Fibroblast of lung (primary cell): ENCODE measurements around the gene FAM13C. TPM values are rescaled to one million over a fixed set of nuclear protein-coding genes. Genes with fewer than 3 reads are reported as not detected.
"Not testable (repeated sequence)": the region's sequence is repeated elsewhere in the genome, so short reads cannot be mapped to it uniquely, and the experiment has no call there.

Source experiments
- DNase-seq, 2 donors: peaks; one replicate each; pipeline versions ENCODE4 v3.0.0 to v3.0.0-alpha.2; 2010; ENCODE audit warnings: low read depth in 2 of 2
- H2AFZ ChIP-seq: 2 replicates; pipeline ENCODE4 v1.5.1; 2012; ENCODE audit warnings: low read length, control low read depth, inconsistent platforms
- H3K27ac ChIP-seq: 2 replicates; pipeline ENCODE4 v1.5.1; 2011; ENCODE audit warnings: low read length, control low read depth; ENCODE audit not compliant: insufficient read depth
- H3K27me3 ChIP-seq: 2 replicates; pipeline ENCODE4 v1.5.1; 2011; ENCODE audit warnings: mild to moderate bottlenecking, low read length; ENCODE audit not compliant: control insufficient read depth, insufficient read depth
- H3K36me3 ChIP-seq: 2 replicates; pipeline ENCODE4 v1.5.1; 2011; ENCODE audit warnings: low read length; ENCODE audit not compliant: control insufficient read depth, insufficient read depth
- H3K4me1 ChIP-seq: 2 replicates; pipeline ENCODE4 v1.5.1; 2011; ENCODE audit warnings: low read length; ENCODE audit not compliant: control insufficient read depth, insufficient read depth; ENCODE audit errors: extremely low read depth
- H3K4me2 ChIP-seq: 2 replicates; pipeline ENCODE4 v1.5.1; 2011; ENCODE audit warnings: low read length, control low read depth; ENCODE audit not compliant: insufficient read depth; ENCODE audit errors: extremely low read depth
- H3K4me3 ChIP-seq, 4 experiments: fragments of 200-600 bp in 1 of 4; sonication (generic) in 1 of 4; replicated peaks in 1 of 4; 2 replicates each; pipeline ENCODE4 v1.5.1; 2011 to 2016; ENCODE audit warnings: low read length in 4 of 4, low read depth in 3 of 4, mild to moderate bottlenecking in 3 of 4, control low read depth in 2 of 4, inconsistent platforms in 1 of 4, mixed read lengths in 1 of 4; ENCODE audit not compliant: insufficient read depth in 1 of 4; ENCODE audit errors: control extremely low read depth in 1 of 4
- H3K79me2 ChIP-seq: 2 replicates; pipeline ENCODE4 v1.5.1; 2012; ENCODE audit warnings: mild to moderate bottlenecking, low read length, inconsistent platforms; ENCODE audit not compliant: control insufficient read depth, insufficient read depth
- H3K9ac ChIP-seq: 2 replicates; pipeline ENCODE4 v1.5.1; 2011; ENCODE audit warnings: mild to moderate bottlenecking, low read length, control low read depth; ENCODE audit not compliant: insufficient read depth
- H3K9me3 ChIP-seq: 2 replicates; pipeline ENCODE4 v1.5.1; 2012; ENCODE audit warnings: low read depth, low read length; ENCODE audit not compliant: control insufficient read depth, insufficient read depth
- H4K20me1 ChIP-seq: 2 replicates; pipeline ENCODE4 v1.5.1; 2011; ENCODE audit warnings: low read length; ENCODE audit not compliant: control insufficient read depth, insufficient read depth; ENCODE audit errors: extremely low read depth
- EZH2 ChIP-seq: IDR thresholded peaks from 2 replicates; pipeline ENCODE4 v1.5.1; 2012; ENCODE audit warnings: low read length, control low read depth, mild to moderate bottlenecking; ENCODE audit errors: missing control alignments
- polyA plus RNA-seq, 2 donors: library from polyadenylated mRNA; depleted of rRNA in 1 of 2; stranded (reverse) in 1 of 2; unstranded in 1 of 2; fragments of >200 nt; gene quantifications; 2 replicates each; pipeline ENCODE4 v1.2.1, GENCODE V29; 2011 to 2012; ENCODE audit warnings: missing spikeins in 1 of 2
- total RNA-seq: library from RNA; depleted of rRNA; stranded (reverse); fragments of >200 nt; gene quantifications from 2 replicates; pipeline ENCODE4 v1.2.1, GENCODE V29; 2014
- TF ChIP-seq, protein P1 (sequence below), 2 donors: IDR thresholded peaks in 1 of 2; conservative IDR thresholded peaks in 1 of 2; 1 replicate in 1 of 2; 2 replicates in 1 of 2; pipeline ENCODE4 v1.5.1; 2011 to 2012; ENCODE audit warnings: low read length in 2 of 2, control low read depth in 1 of 2, inconsistent platforms in 1 of 2, low read depth in 1 of 2, mild to moderate bottlenecking in 1 of 2

Gene FAM13C
- total and polyA plus RNA-seq, 2 donors (not counting 1 experiment from before 2014, with no cell fraction given) = 2.8 to 5.9 TPM

DNA sequence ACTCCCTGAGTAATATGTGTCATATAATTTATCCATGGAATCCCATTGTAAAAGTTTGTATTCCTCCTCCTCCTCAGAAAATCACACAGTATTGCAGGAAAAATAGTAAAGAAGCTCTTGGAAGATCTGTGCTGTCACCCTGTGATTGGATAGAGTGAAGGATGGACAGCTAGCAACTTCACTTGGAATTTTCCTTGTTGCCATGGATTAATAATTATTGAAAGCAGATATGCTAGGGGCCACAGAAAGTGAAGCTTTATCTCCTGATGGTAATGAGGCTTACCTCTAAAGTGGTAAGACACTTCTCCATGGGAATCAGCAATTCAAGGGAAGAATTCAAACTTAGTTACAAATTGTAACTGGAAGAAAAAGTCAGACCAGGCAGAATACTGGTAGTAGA is 137.1 kb downstream of the FAM13C start:
- DNase-seq = no peak
- Histone ChIP-seq H2AFZ (no peak overlapping the region), H3K4me1 (no peaks in the 10 kb centered on the region), H4K20me1 (no peaks in the 10 kb centered on the region), H3K36me3 (no peaks in the 10 kb centered on the region), H3K4me3 (no peak overlapping the region), H3K9me3 (no peaks in the 10 kb centered on the region), H3K4me2 (no peak overlapping the region), H3K79me2 (no peaks in the 10 kb centered on the region), H3K9ac (no peak overlapping the region), H3K27me3 (no peaks in the 10 kb centered on the region), H3K27ac (no peak overlapping the region)
- TF ChIP-seq EZH2 = no peak
- TF ChIP-seq, protein P1, sequence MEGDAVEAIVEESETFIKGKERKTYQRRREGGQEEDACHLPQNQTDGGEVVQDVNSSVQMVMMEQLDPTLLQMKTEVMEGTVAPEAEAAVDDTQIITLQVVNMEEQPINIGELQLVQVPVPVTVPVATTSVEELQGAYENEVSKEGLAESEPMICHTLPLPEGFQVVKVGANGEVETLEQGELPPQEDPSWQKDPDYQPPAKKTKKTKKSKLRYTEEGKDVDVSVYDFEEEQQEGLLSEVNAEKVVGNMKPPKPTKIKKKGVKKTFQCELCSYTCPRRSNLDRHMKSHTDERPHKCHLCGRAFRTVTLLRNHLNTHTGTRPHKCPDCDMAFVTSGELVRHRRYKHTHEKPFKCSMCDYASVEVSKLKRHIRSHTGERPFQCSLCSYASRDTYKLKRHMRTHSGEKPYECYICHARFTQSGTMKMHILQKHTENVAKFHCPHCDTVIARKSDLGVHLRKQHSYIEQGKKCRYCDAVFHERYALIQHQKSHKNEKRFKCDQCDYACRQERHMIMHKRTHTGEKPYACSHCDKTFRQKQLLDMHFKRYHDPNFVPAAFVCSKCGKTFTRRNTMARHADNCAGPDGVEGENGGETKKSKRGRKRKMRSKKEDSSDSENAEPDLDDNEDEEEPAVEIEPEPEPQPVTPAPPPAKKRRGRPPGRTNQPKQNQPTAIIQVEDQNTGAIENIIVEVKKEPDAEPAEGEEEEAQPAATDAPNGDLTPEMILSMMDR (conservative IDR thresholded peaks at IDR 0.05 in 1 of 2, IDR thresholded peaks at IDR 0.05 in 1 of 2; ENCODE audit: low read depth in 1 of 2, low read length in 2 of 2) = no peak

DNA sequence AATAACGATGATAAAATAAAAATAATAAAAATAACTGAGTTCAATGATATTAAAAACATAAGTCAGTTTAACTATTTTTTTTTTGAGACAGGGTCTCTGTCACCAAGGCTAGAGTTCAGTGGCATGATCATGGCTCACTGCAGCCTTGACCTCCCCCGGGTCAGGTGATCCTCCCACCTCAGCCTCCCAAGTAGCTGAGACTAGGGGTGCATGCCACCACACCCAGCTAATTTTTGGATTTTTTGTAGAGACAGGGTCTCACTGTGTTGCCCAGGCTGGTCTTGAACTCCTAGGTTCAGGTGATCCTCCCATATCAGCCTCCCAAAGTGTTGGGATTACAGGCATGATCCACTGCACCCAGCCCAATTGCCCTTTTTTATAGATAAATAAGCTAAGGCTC is 138.8 kb downstream of the FAM13C start:
- H3K27me3 ChIP-seq, H3K4me2 ChIP-seq, H3K9me3 ChIP-seq, H3K4me3 ChIP-seq, H3K79me2 ChIP-seq, H3K27ac ChIP-seq, H3K9ac ChIP-seq, DNase-seq, H2AFZ ChIP-seq, H3K36me3 ChIP-seq, H3K4me1 ChIP-seq, H4K20me1 ChIP-seq: not testable (repeated sequence)

DNA sequence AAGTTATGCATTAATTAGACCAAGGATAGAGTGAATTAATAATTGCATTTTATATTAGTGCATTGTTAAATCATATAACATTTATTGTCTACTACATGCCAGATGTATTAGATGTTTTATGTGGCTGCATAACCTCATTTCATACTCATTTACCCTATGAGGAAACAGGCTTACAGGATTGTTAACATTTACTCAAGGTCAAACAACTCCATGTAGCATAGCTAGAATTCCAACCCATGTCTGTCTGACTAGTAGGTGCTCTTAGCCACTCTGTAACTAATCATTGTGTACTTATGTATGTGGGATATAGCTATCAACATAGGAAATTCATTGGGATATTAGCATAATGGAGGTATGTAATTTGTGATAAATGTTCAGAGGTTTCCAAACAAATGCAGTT is 139.6 kb downstream of the FAM13C start:
- Histone ChIP-seq H3K27ac (no peak overlapping the region), H3K36me3 (no peaks in the 10 kb centered on the region), H3K4me2 (no peak overlapping the region), H3K4me1 (no peaks in the 10 kb centered on the region), H3K9me3 (no peaks in the 10 kb centered on the region), H3K79me2 (no peaks in the 10 kb centered on the region), H4K20me1 (no peaks in the 10 kb centered on the region), H3K27me3 (no peaks in the 10 kb centered on the region), H3K4me3 (no peak overlapping the region), H3K9ac (no peak overlapping the region), H2AFZ (no peak overlapping the region)
- peak in 1 of 2 donors; percentile 33 for DNase-seq
- no peak for TF ChIP-seq EZH2
- TF ChIP-seq, protein P1 (conservative IDR thresholded peaks at IDR 0.05 in 1 of 2, IDR thresholded peaks at IDR 0.05 in 1 of 2; ENCODE audit: low read depth in 1 of 2, low read length in 2 of 2) = no peak
